ENCODE measurements around the gene SORL1.

Gene SORL1

DNA sequence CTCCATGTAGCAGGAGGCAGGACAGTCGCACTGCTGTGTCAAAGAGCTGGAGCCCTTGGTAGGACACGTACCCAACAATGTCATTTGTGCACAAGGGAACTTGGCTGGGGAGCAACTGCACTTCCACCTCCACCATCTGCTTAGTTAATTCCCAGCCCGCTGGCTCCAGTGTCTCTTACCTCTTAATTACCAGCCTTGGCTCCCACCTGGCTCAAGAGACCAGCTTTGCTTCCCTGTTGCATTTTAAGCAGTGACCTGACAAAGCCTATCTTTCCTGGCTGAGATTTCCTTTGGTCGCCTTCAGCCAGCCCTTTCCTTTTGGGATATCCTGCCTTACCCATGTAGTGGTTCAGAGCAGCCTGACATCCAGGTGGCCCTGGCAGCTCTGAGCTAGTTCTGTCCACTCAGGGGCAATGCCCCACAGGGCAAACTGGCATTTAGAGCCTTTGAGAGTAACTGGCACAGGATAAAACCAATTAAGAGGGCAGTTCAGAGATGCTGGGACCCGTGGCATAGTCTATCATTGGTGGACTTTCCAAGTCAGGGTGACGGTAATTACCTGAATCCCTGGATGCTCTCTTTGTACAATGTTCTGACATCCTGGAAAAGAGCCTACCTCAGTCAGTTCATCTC, 213.2 kb downstream of the SORL1 start:
- no peak for DNase-seq

DNA sequence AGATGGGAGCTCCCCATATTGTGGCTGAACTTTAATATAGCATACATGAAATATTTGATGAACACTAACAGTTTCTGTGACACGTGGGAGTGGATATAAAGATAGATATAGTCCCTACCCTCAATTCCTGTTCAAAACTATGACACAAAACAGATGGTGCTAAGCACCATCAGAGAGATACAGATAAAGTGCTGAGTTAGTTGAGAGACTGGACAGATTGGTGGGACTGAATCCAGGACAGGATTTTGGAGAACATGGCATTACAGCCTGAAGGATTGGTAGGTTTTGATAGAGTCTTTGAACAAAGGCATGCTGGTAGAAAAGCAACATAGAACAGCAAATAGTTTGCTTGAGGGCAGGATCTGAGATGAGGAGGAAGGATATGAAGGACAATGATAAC, 215.7 kb downstream of the SORL1 start:
- no peak for DNase-seq

DNA sequence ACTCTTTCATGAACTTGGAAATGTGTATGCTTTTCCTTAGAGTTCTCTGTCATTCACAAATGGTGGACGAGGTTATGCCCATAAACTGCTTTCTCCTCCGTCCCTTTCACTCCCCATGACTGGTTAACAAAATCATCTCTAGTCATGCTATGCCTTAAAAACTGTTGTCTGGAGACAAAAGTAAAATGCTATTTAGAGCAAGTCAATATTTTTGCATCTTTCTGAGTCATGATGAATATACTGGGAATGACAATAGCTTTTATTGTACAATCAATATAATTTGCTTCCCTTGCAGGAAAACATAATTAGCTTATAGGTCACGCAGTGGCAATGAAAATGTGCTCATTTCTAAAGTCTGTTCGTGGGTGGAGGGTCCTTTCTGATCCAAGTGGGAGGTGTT, 217.3 kb downstream of the SORL1 start:
- no peak for DNase-seq

DNA sequence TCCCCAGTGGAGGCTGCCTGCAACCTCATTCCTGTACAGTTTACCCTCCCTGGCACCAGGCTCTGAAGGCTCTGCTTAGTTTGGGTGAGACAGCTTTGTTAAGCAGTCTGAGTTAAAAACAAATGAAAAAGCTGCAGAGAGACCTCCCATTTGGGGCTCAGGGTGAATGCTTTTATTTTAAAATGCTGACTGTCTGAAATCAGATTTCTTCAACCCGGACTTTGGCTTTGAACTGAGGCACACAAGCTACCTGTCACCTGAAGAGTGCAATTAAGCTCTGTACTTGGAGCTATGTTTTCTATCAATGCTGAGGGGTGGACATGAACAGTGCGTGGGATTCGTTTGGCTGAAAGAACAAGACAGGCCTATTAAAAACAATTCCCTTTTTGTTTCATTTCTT, 218.2 kb downstream of the SORL1 start:
- DNase-seq = no peak

DNA sequence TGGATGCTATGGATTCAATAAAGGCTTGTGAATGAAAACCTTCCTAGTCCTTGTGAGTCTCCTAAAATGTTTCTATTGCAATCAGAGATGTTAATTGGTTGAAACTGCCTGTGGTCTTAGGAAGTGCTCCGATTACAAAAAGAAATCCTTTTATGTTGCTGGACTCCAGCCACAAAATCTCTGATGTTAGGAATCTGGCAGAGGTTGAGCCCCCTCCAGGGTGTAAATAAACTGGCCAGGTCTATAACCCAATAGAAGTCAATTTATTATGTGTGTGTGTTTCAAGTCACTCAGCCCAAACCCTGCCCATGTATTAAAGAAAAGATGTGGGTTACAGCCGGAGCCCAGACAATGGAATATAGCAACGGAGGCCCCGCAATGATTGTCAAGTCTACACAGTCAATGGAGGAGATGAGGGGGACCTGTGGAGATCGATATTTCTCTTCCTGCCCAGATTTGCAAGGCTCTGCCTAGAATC, 218.7 kb downstream of the SORL1 start:
- no peak for DNase-seq

DNA sequence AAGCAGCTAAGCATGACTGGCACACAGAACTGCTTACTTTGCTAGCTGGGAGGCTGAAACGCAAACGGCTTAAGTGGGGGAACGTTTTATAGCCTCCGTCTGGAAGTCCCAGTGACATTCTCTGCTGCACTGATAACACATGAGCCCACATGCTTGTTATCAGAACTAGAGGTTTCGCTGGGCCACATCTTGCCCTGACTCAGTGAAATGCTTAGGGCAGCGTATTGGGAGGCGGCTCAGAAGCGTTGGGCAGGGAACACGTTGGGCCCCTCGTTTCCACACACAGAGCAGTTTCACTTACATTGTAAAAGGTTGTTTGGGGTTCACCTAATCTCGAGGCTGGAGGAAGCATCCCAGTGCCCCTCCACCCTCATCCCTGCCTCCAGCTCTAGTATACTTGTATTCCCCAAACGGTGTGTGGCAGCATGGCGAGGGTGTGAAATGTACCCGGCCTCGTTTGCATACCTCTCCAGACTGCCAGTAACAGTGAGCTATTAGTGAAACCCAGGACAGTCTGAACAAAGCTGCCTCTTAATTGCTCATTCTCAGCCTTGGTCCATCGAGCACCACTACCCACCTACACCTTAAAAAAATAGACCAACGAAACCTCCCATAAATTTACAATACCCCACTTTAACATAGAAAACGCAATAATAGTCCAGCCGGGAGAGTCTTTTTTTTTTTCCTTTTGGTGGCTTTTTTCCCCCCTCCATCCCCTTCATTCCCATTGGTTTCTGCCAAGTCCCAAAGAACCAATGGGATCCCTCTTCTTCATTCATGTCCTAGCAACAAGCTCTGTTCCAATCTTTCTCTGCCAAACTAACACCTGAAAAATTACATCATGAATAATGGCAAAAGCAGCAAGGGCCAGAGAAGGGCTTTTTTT, 219.4 kb downstream of the SORL1 start:
- no peak for DNase-seq

DNA sequence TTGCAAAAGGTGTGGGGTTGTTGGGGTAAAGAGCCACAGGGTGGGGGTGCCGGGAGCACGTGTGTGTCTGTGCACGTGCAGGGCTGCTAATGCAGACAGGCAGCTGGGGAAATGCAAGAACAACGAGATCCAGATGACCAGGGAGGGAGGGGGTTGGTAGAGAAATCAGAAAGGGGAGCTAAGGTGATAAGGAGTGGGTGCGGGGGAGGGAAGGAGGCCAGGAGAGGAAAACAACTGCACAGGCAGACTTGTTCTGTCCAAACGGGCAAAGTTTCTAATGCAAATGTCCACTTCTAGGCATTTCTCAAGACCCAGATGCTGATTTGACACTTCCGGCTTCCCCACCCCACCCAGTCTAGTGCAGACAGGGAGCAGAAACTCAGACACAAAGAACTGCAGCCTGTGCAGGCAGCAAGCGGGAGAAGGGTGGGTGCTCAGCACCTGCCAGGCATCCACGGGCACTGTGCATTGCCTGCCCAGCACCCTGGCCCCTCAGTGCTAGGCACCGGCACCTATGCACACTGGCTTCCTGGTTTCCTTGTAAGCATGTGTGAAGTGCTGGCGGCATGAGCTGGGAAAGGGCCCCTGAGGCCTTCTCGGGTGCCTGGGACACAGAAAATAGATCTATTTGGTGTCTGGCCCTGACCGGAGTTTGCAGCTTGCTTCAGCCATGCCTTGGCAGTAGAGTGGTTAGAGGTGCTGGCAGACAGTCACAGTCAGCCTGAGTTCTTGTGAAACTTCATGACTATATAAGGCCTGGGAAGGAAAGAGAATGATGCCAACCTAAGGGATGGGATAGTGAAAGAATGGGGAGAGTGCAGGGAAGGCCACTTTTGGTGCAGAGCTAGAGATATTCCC, 220.7 kb downstream of the SORL1 start:
- no peak for DNase-seq

DNA sequence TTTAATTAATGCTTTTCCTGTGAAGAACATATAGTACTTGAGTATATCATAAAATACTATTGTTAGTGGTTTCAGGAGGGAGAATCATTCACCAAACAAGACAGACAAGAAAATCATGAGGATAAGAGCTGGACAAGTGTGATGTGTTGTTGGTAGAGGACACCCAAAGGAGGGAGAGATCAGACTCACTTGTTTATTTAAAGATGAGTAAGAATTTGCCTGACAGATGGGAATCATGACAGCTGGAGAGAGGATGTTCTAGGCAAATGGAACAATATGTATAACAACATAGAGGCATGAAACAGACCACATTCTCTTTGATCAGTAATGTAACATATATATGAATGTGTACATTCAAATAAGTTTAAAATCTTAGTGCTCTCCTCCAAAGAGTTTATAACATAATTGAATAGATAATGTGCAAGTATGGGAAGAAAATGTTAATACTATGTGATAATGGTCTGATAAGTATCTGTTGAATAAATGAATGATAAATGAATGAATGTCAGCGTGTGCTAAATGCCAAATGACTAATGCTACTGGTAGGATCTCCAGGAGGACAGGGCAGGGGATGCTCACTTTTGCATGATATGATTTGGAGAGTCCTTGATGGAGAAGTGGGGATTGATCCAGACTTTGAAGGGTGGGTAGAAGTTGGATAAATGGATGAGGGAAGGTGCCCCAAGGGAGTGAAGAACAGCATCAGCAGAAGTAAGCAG, 229.6 kb downstream of the SORL1 start:
- no peak for DNase-seq
